Ascending aorta (tissue), 2 donors: ENCODE results near the gene CFAP77. TPM values are rescaled to one million over a fixed set of nuclear protein-coding genes. Genes with fewer than 3 reads are reported as not detected.

Experiments
- DNase-seq, 2 donors: peaks; one replicate each; pipeline ENCODE4 v3.0.0-alpha.2; 2019; ENCODE audit warnings: low spot score in 2 of 2
- H3K27ac ChIP-seq, 2 donors: fragments of 200-600 bp; sonication (generic); one replicate each; pipeline ENCODE4 v1.5.1; 2016 to 2017; ENCODE audit warnings: mild to moderate bottlenecking in 1 of 2
- H3K27me3 ChIP-seq: fragments of 200-600 bp; sonication (generic); one replicate; pipeline ENCODE4 v1.5.1; 2017
- H3K36me3 ChIP-seq, 2 donors: fragments of 200-600 bp; sonication (generic); one replicate each; pipeline ENCODE4 v1.5.1; 2016
- H3K4me1 ChIP-seq, 2 donors: fragments of 200-600 bp; sonication (generic); one replicate each; pipeline ENCODE4 v1.5.1; 2016 to 2017; ENCODE audit warnings: mild to moderate bottlenecking in 1 of 2
- H3K4me3 ChIP-seq, 2 donors: fragments of 200-600 bp; sonication (generic); one replicate each; pipeline ENCODE4 v1.5.1; 2016 to 2017; ENCODE audit warnings: mild to moderate bottlenecking in 1 of 2
- H3K9me3 ChIP-seq, 2 donors: fragments of 200-600 bp; sonication (generic); one replicate each; pipeline ENCODE4 v1.5.1; 2016
- CTCF ChIP-seq, 3 experiments: fragments of 200-600 bp in 2 of 3; fragments of 450-650 bp in 1 of 3; sonication (generic) in 2 of 3; IDR thresholded peaks; one replicate each; pipeline ENCODE4 v1.5.1; 2016 to 2019; ENCODE audit warnings: antibody characterized with exemption in 3 of 3, mild to moderate bottlenecking in 1 of 3, moderate library complexity in 1 of 3
- intact Hi-C: fragments of 100-400 bp; cut with DNase I; formaldehyde crosslinking; loops from one replicate; pipeline ENCODE4 v1.15.1; 2023
- total RNA-seq: library from RNA; depleted of rRNA; stranded (reverse); fragments of >200 nt; gene quantifications from one replicate; pipeline ENCODE4 v1.1.0, GENCODE V29; 2016

The CFAP77 gene
- total RNA-seq, 1 donor from 2014 or later: not detected

- no peak for TF ChIP-seq CTCF (IDR thresholded peaks at IDR 0.05)
- DNase-seq: no peak
- intact Hi-C loops: no loop called here
- Histone ChIP-seq H3K9me3 (peaks cover 0 to 20% of the 10 kb centered on the region in 2 donors), H3K4me3 (no peak overlapping the region), H3K27me3 (no peaks in the 10 kb centered on the region), H3K36me3 (no peaks in the 10 kb centered on the region), H3K27ac (no peak overlapping the region), H3K4me1 (no peaks in the 10 kb centered on the region)
Observed at GRCh38 chr9:132537352-132537751, 127.3 kb downstream of the CFAP77 start.

- Histone ChIP-seq H3K4me1 (no peaks in the 10 kb centered on the region), H3K27ac (no peak overlapping the region), H3K9me3 (peaks cover 0 to 20% of the 10 kb centered on the region in 2 donors), H3K36me3 (no peaks in the 10 kb centered on the region), H3K27me3 (no peaks in the 10 kb centered on the region), H3K4me3 (no peak overlapping the region)
- intact Hi-C loops: no loop called here
- TF ChIP-seq CTCF (IDR thresholded peaks at IDR 0.05): no peak
- DNase-seq: no peak
Observed at GRCh38 chr9:132538071-132538470, 128.1 kb downstream of the CFAP77 start.

- no peak for TF ChIP-seq CTCF (IDR thresholded peaks at IDR 0.05)
- Histone ChIP-seq H3K4me1 (no peaks in the 10 kb centered on the region), H3K9me3 (peaks cover 0 to 20% of the 10 kb centered on the region in 2 donors), H3K27ac (no peak overlapping the region), H3K36me3 (no peaks in the 10 kb centered on the region), H3K4me3 (no peak overlapping the region), H3K27me3 (no peaks in the 10 kb centered on the region)
- DNase-seq: no peak
- intact Hi-C loops: no loop called here
Observed at GRCh38 chr9:132539096-132539495, 129.1 kb downstream of the CFAP77 start.

GRCh38 chr9:132541051-132541450, 131.0 kb downstream of the CFAP77 start:
- intact Hi-C loops: no loop called here
- no peak overlapping the region for H3K4me3 ChIP-seq
- no peak overlapping the region for H3K27ac ChIP-seq
- no peaks in the 10 kb centered on the region for H3K36me3 ChIP-seq
- no peak for TF ChIP-seq CTCF (IDR thresholded peaks at IDR 0.05)
- peaks cover 0 to 9% of the 10 kb centered on the region in 2 donors for H3K9me3 ChIP-seq
- DNase-seq: no peak
- peaks cover 6% of the 10 kb centered on the region for H3K27me3 ChIP-seq
- H3K4me1 ChIP-seq: no peaks in the 10 kb centered on the region

GRCh38 chr9:132541870-132542830, 132.1 kb downstream of the CFAP77 start:
- H3K4me1 ChIP-seq: no peaks in the 10 kb centered on the region
- no peak for TF ChIP-seq CTCF (IDR thresholded peaks at IDR 0.05)
- H3K36me3 ChIP-seq: no peaks in the 10 kb centered on the region
- no peak for DNase-seq
- peaks cover 11% of the 10 kb centered on the region for H3K27me3 ChIP-seq
- intact Hi-C loops: no loop called here
- no peak overlapping the region for H3K27ac ChIP-seq
- H3K4me3 ChIP-seq: no peak overlapping the region
- no peaks in the 10 kb centered on the region for H3K9me3 ChIP-seq
